OCI-LY1 (cell line): Measurements from ENCODE around the gene ADCY9.
"Not testable (repeated sequence)": the region's sequence is repeated elsewhere in the genome, so short reads cannot be mapped to it uniquely, and the experiment has no call there.

ENCODE experiments used
- H2AFZ ChIP-seq: fragments of 200-600 bp; sonication (generic), shearing (Covaris generic); 2 replicates; pipeline ENCODE4 v1.6.0; 2014; ENCODE audit warnings: antibody characterized with exemption, mild to moderate bottlenecking, low read length
- H3F3A ChIP-seq: fragments of 200-600 bp; sonication (generic), shearing (Covaris generic); 2 replicates; pipeline ENCODE4 v1.6.0; 2014; ENCODE audit warnings: mild to moderate bottlenecking, antibody characterized with exemption, low read length, moderate library complexity; ENCODE audit not compliant: insufficient read depth
- H3K27ac ChIP-seq: fragments of 200-600 bp; sonication (generic); 2 replicates; pipeline ENCODE4 v1.5.1; 2014; ENCODE audit warnings: low read length, mixed run types, mild to moderate bottlenecking, low read depth; ENCODE audit not compliant: poor library complexity, severe bottlenecking
- H3K27me3 ChIP-seq: fragments of 200-600 bp; sonication (generic); 2 replicates; pipeline ENCODE4 v1.6.0; 2014; ENCODE audit warnings: antibody characterized with exemption, mild to moderate bottlenecking, low read length, moderate library complexity; ENCODE audit not compliant: insufficient read depth
- H3K36me3 ChIP-seq: fragments of 200-600 bp; sonication (generic); 2 replicates; pipeline ENCODE4 v1.6.1; 2014; ENCODE audit warnings: mild to moderate bottlenecking, antibody characterized with exemption, low read length, moderate library complexity, mixed read lengths; ENCODE audit not compliant: insufficient read depth
- H3K4me1 ChIP-seq: fragments of 200-600 bp; sonication (generic); 2 replicates; pipeline ENCODE4 v1.5.1; 2014; ENCODE audit warnings: mild to moderate bottlenecking, low read length, moderate library complexity; ENCODE audit not compliant: insufficient read depth, severe bottlenecking
- H3K4me2 ChIP-seq: fragments of 200-600 bp; sonication (generic), shearing (Covaris generic); 2 replicates; pipeline ENCODE4 v1.6.1; 2014; ENCODE audit warnings: low read length
- H3K4me3 ChIP-seq: fragments of 200-600 bp; sonication (generic); 2 replicates; pipeline ENCODE4 v1.5.1; 2014; ENCODE audit warnings: low read length, low read depth, mild to moderate bottlenecking, mixed read lengths; ENCODE audit not compliant: poor library complexity, severe bottlenecking
- H3K79me2 ChIP-seq: fragments of 200-600 bp; shearing (Covaris generic); 2 replicates; pipeline ENCODE4 v1.6.1; 2016; ENCODE audit warnings: mixed run types, low read length, mixed read lengths; ENCODE audit not compliant: insufficient read depth
- H3K9ac ChIP-seq: fragments of 200-600 bp; sonication (generic), shearing (Covaris generic); 2 replicates; pipeline ENCODE4 v1.6.1; 2014; ENCODE audit warnings: mild to moderate bottlenecking, low read length, mixed read lengths
- H3K9me2 ChIP-seq: fragments of 200-600 bp; sonication (generic), shearing (Covaris generic); 2 replicates; pipeline ENCODE4 v1.6.1; 2014; ENCODE audit warnings: low read depth, mild to moderate bottlenecking, low read length, mixed read lengths
- H3K9me3 ChIP-seq: fragments of 200-600 bp; shearing (Covaris generic); 2 replicates; pipeline ENCODE4 v1.6.1; 2014; ENCODE audit warnings: low read length, mixed read lengths
- H4K20me1 ChIP-seq: fragments of 200-600 bp; sonication (generic), shearing (Covaris generic); 2 replicates; pipeline ENCODE4 v1.6.0; 2016; ENCODE audit warnings: mild to moderate bottlenecking, low read length; ENCODE audit not compliant: insufficient read depth
- EZH2 ChIP-seq: fragments of 200-600 bp; sonication (generic), shearing (Covaris generic); IDR thresholded peaks from 2 replicates; pipeline ENCODE4 v1.8.0; 2017; ENCODE audit warnings: borderline replicate concordance, mixed run types, mild to moderate bottlenecking, antibody characterized with exemption, low read length, moderate library complexity, mixed read lengths
- TF ChIP-seq, protein P1 (sequence below): fragments of 200-600 bp; sonication (generic), shearing (Covaris generic); IDR thresholded peaks from 2 replicates; pipeline ENCODE4 v1.5.1; 2017; ENCODE audit warnings: mild to moderate bottlenecking, antibody characterized with exemption, low read length, moderate library complexity, mixed read lengths

Gene ADCY9

DNA sequence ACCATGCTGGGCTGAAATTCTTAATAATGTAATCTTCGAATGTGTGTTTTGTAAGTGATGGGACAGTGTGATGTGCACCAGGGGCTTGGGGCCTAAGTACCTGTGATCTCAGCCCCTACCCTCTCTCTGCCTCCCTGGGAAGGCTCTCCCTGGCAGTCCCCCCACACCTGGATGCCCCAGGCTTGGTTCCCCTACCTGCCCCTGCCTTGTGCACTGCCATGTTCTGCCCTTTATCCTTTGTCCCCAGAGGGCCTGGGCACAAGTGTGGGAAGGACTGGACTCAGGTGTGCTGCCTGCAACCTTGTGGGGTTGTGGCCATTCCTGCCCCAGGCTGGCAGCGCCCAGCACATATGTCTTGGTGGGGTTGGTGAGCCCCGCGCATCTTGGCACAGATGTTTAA is 180.3 kb downstream of the ADCY9 start:
- Histone ChIP-seq H3K4me2 (no peak overlapping the region), H3K9me3 (no peaks in the 10 kb centered on the region), H3K4me1 (no peaks in the 10 kb centered on the region), H3K27ac (no peak overlapping the region), H3K9me2 (no peaks in the 10 kb centered on the region), H3K9ac (no peak overlapping the region), H2AFZ (no peak overlapping the region), H3K36me3 (no peaks in the 10 kb centered on the region), H4K20me1 (no peaks in the 10 kb centered on the region), H3F3A (no peaks in the 10 kb centered on the region), H3K79me2 (no peaks in the 10 kb centered on the region), H3K4me3 (no peak overlapping the region), H3K27me3 (no peaks in the 10 kb centered on the region; the same call in 1 of the 2 replicates)
- no peak for TF ChIP-seq EZH2
- TF ChIP-seq, protein P1, sequence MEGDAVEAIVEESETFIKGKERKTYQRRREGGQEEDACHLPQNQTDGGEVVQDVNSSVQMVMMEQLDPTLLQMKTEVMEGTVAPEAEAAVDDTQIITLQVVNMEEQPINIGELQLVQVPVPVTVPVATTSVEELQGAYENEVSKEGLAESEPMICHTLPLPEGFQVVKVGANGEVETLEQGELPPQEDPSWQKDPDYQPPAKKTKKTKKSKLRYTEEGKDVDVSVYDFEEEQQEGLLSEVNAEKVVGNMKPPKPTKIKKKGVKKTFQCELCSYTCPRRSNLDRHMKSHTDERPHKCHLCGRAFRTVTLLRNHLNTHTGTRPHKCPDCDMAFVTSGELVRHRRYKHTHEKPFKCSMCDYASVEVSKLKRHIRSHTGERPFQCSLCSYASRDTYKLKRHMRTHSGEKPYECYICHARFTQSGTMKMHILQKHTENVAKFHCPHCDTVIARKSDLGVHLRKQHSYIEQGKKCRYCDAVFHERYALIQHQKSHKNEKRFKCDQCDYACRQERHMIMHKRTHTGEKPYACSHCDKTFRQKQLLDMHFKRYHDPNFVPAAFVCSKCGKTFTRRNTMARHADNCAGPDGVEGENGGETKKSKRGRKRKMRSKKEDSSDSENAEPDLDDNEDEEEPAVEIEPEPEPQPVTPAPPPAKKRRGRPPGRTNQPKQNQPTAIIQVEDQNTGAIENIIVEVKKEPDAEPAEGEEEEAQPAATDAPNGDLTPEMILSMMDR: no peak

DNA sequence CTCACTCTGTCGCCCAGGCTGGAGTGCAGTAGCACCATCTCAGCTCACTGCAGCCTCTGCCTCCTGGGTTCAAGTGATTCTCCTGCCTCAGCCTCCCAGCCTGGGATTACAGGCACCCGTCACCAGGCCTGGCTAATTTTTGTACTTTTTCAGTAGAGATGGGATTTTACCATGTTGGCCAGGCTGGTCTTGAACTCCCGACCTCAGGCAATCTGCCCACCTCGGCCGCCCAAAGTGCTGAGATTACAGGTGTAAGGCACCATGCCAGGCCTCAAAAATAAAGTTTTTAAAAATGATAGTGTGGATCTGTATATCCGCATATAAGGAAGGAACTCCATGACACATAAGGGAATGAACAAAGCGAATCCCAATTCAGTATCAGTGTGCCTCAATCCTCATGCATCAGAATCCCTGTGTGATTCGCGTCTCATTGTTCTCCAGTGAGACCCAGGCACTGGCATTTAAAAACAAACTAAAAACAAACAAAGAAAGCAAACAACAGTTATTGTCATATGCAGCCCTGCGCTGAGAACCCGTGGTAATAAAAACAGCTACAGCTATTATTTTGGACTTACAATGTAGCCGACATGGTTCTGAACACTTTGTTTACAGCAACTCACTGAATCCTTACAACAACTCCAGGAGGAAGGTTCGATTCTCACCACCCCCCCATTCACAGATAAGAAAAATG is 181.6 kb downstream of the ADCY9 start:
- no peaks in the 10 kb centered on the region for H3K79me2 ChIP-seq
- H3K9ac ChIP-seq: no peak overlapping the region
- H3K4me3 ChIP-seq: no peak overlapping the region
- H3K4me2 ChIP-seq: no peak overlapping the region
- H3K36me3 ChIP-seq: no peaks in the 10 kb centered on the region
- H3K27me3 ChIP-seq: no peaks in the 10 kb centered on the region; the same call in 1 of the 2 replicates
- H4K20me1 ChIP-seq: no peaks in the 10 kb centered on the region
- no peak overlapping the region for H3K27ac ChIP-seq
- TF ChIP-seq EZH2: no peak
- TF ChIP-seq, protein P1: no peak
- H3K9me2 ChIP-seq: no peaks in the 10 kb centered on the region
- no peaks in the 10 kb centered on the region for H3F3A ChIP-seq
- no peak overlapping the region for H2AFZ ChIP-seq
- no peaks in the 10 kb centered on the region for H3K4me1 ChIP-seq
- 0 out of 2 replicates have a peak, but pooled peaks cover 2% of the 10 kb centered on the region for H3K9me3 ChIP-seq

DNA sequence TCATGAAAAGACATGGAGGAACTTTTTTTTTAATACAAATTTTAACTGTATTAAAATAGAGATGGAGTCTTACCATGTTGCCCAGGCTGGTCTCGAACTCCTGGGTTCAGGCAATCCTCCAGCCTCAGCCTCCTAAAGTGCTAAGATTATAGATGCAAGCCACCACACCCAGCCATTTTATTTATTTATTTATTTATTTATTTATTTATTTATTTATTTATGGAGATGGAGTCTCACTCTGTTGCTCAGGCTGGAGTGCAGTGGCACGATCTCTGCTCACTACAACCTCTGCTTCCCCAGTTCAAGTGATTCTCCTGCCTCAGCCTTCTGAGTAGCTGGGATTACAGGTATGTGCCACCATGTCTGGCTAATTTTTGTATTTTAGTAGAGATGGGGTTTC is 189.1 kb downstream of the ADCY9 start:
- H3K27ac ChIP-seq, H3K36me3 ChIP-seq, H3K27me3 ChIP-seq, H3F3A ChIP-seq, H3K79me2 ChIP-seq, H3K9me2 ChIP-seq, H3K4me1 ChIP-seq, H3K4me3 ChIP-seq, H3K9ac ChIP-seq, H4K20me1 ChIP-seq, H3K4me2 ChIP-seq, H3K9me3 ChIP-seq, H2AFZ ChIP-seq: not testable (repeated sequence)

DNA sequence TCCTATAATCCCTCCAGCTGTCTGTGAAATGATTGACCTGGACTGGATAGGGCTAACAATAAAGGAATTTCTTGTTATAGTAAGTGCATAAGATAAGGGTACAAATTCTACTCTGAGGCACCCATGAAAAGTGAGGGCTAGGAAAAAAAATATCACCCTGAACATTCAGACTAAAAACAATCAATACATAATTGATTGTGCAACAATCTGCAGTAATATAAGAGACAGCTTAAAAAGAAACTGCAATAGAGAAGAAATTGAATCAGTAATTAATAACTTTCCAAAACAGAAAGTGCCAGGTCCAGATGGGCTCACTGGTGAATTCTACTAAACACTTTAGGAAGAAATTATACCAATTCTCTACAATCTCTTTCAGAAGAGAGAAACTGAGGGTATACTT is 191.5 kb downstream of the ADCY9 start:
- no peaks in the 10 kb centered on the region; the same call in 1 of the 2 replicates for H3K9me3 ChIP-seq
- H3K36me3 ChIP-seq: no peaks in the 10 kb centered on the region
- H3K4me1 ChIP-seq: no peaks in the 10 kb centered on the region
- TF ChIP-seq, protein P1: no peak
- TF ChIP-seq EZH2: no peak
- H4K20me1 ChIP-seq: no peaks in the 10 kb centered on the region
- no peak overlapping the region for H3K4me2 ChIP-seq
- no peak overlapping the region for H3K9ac ChIP-seq
- peaks cover 4% of the 10 kb centered on the region; the same call in 1 of the 2 replicates for H3K27me3 ChIP-seq
- H2AFZ ChIP-seq: no peak overlapping the region
- H3K4me3 ChIP-seq: no peak overlapping the region
- no peaks in the 10 kb centered on the region for H3K9me2 ChIP-seq
- H3K27ac ChIP-seq: no peak overlapping the region
- no peaks in the 10 kb centered on the region for H3F3A ChIP-seq
- no peaks in the 10 kb centered on the region for H3K79me2 ChIP-seq
